Measurements from ENCODE around the gene RAP1B.
"Not testable (repeated sequence)": the region's sequence is repeated elsewhere in the genome, so short reads cannot be mapped to it uniquely, and the experiment has no call there.

The RAP1B gene

DNA sequence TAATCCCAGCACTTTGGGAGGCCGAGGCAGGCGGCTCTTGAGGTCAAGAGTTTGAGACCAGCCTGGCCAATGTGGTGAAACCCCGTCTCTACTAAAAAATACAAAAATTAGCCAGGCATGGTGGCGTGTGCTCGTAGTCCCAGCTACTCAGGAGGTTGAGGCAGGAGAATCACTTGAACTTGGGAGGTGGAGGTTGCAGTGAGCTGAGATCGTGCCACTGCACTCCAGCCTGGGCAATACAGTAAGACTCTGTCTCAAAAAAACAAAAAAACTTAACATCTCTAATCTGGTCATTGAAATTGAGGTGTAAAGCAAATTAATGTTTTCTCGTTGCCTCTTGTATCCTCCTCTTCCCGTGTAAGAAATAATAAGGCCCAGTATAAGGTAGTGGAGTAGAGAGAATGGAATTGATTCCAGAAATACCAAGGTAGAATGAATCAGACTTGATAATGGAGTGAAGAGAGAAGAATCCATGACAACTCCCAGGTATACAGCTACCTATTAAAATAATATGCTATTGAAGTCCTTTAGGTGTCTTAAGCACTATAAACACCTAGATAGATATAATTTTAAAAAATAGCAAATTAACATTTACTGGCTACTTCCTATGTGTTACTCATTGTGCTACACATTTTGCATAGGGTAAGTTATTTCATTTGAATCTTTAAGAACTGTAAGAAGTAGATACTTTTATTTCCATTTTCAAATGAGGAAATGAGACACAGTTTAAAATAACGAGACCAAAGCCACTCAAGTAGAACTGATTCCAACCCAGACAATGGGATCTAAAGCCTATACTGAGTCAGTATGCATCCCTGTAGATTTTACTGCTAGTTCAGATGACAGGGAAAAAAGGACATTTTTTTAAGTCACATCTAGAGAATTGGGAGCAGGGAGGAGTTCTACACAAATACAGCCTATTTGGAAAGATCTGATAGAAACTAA lies 23.2 kb downstream of the RAP1B start:
- Mint-ChIP-seq H3K9me3 (no peaks in the 10 kb centered on the region), H3K27me3 (no peaks in the 10 kb centered on the region), H3K4me3 (no peak overlapping the region), H3K4me1 (peaks cover 77% of the 10 kb centered on the region), H3K36me3 (peaks cover 44% of the 10 kb centered on the region), H3K27ac (peak overlapping the region; percentile 12)
- CTCF ChIA-PET, result no interaction called here
- DNase-seq, result no peak

DNA sequence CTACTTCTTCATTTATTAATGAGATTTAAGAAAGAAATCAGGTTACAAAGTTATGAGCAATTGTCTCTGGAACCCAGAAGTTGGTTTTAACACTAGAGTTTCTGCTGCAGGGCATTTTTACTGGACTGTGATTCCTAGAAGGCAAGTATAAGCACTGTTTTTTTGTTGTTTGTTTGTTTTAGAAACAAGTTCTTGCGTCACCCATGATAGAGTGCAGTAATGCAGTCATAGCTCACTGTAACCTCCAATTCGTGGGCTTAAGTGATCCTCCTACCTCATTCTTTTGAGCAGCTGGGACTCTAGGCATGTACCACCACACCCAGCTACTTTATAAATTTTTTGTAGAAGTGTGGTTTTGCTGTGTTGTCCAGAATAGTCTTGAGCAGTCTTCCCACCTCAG lies 25.6 kb downstream of the RAP1B start:
- H3K27ac Mint-ChIP-seq, result no peak overlapping the region
- DNase-seq, result no peak
- H3K4me1 Mint-ChIP-seq, result peaks cover 83% of the 10 kb centered on the region
- no peak overlapping the region for H3K4me3 Mint-ChIP-seq
- H3K9me3 Mint-ChIP-seq, result no peaks in the 10 kb centered on the region
- H3K27me3 Mint-ChIP-seq, result no peaks in the 10 kb centered on the region
- CTCF ChIA-PET, result no interaction called here
- H3K36me3 Mint-ChIP-seq, result peaks cover 31% of the 10 kb centered on the region

DNA sequence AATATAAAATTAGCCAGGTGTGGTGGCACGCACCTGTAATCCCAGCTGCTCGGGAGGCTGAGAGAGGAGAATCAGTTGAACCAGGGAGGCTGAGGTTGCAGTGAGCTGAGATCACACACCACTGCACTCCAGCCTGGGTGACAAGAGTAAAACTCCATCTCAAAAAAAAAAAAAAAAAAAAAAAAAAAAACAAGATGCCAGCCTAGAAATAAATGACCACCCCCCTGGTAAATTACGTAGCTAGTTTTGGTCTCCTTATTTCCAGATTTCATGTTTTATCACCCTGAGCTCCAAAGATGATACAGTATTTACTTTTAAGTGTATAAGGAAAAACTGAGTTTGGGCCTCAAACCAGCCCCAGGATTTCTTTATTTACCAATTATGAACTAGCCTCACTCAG lies 26.7 kb downstream of the RAP1B start:
- H3K36me3 Mint-ChIP-seq, result peaks cover 35% of the 10 kb centered on the region
- CTCF ChIA-PET, H3K4me3 Mint-ChIP-seq, H3K27me3 Mint-ChIP-seq, H3K9me3 Mint-ChIP-seq, DNase-seq, H3K27ac Mint-ChIP-seq: not testable (repeated sequence)
- peaks cover 87% of the 10 kb centered on the region for H3K4me1 Mint-ChIP-seq

DNA sequence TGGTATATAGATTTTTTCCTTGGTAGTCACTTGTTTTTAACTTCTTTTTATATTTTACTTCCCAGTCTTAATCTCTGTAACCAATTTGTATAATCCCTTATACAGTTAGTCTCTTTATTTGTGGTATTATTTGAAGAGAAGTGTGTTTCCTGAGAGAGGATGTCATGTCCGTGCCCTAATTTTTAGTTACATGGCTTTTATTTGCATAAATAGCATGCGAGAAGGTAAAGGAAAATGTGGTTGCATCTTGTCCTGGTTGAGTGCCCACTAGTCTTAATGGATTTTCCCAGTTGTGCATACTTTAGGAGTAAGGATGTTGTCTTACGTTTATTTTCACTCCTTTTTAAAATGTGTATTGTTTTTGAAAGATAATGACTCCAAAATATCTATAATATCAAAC lies 27.5 kb downstream of the RAP1B start:
- Mint-ChIP-seq H3K4me3 (no peak overlapping the region), H3K4me1 (peaks cover 87% of the 10 kb centered on the region), H3K27ac (no peak overlapping the region), H3K27me3 (no peaks in the 10 kb centered on the region), H3K36me3 (peaks cover 37% of the 10 kb centered on the region), H3K9me3 (no peaks in the 10 kb centered on the region)
- CTCF ChIA-PET, result no interaction called here
- no peak for DNase-seq

DNA sequence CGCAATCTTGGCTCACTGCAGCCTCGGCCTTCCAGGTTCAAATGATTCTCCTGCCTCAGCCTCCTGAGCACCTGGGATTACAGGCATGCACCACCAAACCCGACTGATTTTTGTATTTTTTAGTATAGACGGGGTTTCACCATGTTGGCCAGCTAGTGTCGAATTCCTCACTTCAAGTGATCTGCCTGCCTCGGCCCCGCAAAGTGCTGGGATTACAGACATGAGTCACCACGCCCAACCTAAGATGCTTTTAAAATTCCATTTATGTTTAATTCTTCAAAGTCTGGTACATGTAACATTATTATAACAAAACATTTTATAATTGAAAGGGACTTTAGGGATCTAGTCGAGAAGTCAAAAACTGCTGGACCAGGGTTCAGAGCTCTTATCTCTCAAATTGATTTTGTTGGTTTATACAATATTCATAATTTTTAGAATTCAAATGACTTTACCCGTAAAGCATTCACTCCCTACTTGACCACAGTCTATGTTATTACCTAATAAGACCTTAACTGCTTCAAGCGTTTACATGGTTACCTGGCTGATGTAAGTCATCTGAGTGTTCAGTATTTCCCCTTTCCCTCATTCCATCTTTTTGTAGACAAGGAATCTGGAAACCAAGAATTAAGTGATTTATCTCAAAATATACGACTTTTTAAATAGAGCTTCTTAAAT lies 28.2 kb downstream of the RAP1B start:
- peaks cover 82% of the 10 kb centered on the region for H3K4me1 Mint-ChIP-seq
- no peaks in the 10 kb centered on the region for H3K9me3 Mint-ChIP-seq
- no peak for DNase-seq
- no peak overlapping the region for H3K27ac Mint-ChIP-seq
- CTCF ChIA-PET, result no interaction called here
- no peaks in the 10 kb centered on the region for H3K27me3 Mint-ChIP-seq
- H3K4me3 Mint-ChIP-seq, result no peak overlapping the region
- peaks cover 35% of the 10 kb centered on the region for H3K36me3 Mint-ChIP-seq

DNA sequence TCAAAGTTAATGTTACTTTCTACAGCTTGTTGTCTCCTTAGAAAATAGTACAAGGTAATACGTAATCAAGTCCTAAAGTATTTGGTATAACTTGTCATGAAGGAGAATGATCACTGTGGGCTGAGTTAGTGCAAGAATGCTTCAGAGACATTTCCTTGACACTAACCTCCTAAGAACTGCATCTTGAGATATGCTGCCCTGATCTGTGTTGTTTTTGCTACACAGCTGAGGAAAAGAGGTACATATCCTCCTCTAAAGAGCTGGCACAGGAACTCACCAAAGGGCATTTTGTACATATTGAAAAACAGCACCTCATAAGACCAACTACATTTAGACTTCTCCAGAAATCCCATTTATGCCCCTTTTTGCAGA lies 28.7 kb downstream of the RAP1B start:
- H3K27me3 Mint-ChIP-seq, result no peaks in the 10 kb centered on the region
- CTCF ChIA-PET, result no interaction called here

DNA sequence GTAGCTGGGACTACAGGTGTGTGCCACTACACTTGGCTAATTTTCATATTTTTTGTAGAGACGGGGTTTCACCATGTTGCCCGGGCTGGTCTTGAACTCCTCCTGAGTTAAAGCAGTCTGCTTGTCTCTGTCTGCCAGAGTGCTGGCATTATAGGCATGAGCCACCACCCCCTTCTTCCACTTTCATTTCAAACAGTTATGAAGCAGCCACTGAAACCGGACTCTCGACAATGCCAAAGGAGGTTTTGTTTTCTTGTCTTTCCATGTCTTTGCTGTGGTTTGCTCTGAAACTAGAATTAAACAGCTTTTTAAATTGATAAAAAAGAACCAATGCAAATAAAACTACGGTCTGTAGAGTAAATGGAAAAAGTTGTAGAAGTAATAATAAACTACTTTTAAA lies 30.4 kb downstream of the RAP1B start:
- Mint-ChIP-seq H3K36me3 (peaks cover 35% of the 10 kb centered on the region), H3K27ac (peak overlapping the region; percentile 81), H3K9me3 (no peaks in the 10 kb centered on the region), H3K4me1 (peaks cover 81% of the 10 kb centered on the region), H3K4me3 (peak overlapping the region; percentile 37), H3K27me3 (no peaks in the 10 kb centered on the region)
- CTCF ChIA-PET, result no interaction called here
- peak; percentile 73 for DNase-seq

More for the DNA sequence above, 28.7 kb downstream of the RAP1B start:
- Mint-ChIP-seq H3K4me1 (peaks cover 82% of the 10 kb centered on the region), H3K27ac (peak overlapping the region; percentile 30), H3K9me3 (no peaks in the 10 kb centered on the region), H3K36me3 (peaks cover 35% of the 10 kb centered on the region), H3K4me3 (no peak overlapping the region)
- DNase-seq, result no peak

DNA sequence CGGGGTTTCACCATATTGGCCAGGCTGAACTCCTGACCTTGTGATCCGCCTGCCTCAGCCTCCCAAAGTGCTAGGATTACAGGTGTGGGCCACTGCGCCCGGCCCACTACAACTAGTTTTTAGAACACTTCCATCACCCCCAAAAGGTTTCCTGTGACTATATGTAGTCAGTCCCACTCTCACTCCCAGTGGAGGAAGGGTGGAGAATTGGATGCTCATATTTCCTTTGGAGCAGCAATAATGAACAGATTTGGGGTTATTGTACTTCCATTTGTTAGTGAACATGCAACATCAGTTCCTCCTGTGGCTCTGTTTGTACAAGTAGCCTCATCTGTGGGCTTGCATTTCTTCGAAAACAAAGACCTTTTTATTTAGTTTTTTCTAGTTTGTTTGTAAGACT lies 35.8 kb downstream of the RAP1B start:
- Mint-ChIP-seq H3K36me3 (peaks cover 53% of the 10 kb centered on the region), H3K9me3 (no peaks in the 10 kb centered on the region), H3K4me1 (peaks cover 54% of the 10 kb centered on the region), H3K4me3 (no peak overlapping the region), H3K27me3 (no peaks in the 10 kb centered on the region), H3K27ac (no peak overlapping the region)
- CTCF ChIA-PET, result no interaction called here
- no peak for DNase-seq

DNA sequence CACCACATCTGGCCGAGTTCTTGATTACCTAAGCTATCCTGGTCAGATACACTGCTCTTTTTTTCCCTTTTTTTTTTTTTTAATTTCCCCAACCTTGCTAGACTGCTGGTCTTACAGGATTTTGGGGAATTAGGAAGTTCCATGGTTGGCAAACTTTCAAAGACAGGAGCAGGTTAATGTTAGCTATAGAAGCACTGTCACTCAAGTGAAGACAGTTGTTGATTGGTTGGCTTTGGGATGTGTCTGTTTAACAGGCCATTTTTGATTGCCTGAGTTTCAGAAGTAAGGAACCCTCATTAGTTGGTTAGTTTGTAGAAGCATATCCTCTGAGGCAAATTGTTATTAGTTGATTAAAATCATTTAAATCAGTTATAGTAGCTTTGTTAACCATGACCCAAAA lies 36.8 kb downstream of the RAP1B start:
- H3K9me3 Mint-ChIP-seq, result no peaks in the 10 kb centered on the region
- CTCF ChIA-PET, result no interaction called here
- DNase-seq, result no peak
- H3K4me1 Mint-ChIP-seq, result peaks cover 43% of the 10 kb centered on the region
- no peaks in the 10 kb centered on the region for H3K27me3 Mint-ChIP-seq
- H3K27ac Mint-ChIP-seq, result no peak overlapping the region
- H3K4me3 Mint-ChIP-seq, result no peak overlapping the region
- H3K36me3 Mint-ChIP-seq, result peaks cover 50% of the 10 kb centered on the region

DNA sequence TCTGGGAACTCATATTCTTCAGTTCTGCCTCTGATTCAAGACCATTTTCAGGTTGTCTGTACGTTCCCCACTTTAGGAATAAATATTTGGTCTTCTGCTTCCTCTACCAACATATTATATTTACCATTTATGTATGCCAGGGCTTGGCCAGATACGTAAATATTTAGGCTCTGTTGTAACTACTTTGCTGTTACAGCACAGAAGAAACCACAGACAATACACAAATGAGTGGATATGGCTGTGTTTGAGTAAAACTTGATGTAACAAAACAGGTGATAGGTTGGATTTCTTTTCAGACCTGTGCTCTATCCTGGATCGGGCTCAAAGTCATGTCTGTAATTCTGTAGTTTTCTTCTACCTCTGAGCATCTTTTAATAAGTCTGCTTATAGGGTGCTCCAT lies 37.5 kb downstream of the RAP1B start:
- H3K36me3 Mint-ChIP-seq, result peaks cover 45% of the 10 kb centered on the region
- H3K9me3 Mint-ChIP-seq, result no peaks in the 10 kb centered on the region
- peak overlapping the region; percentile 14 for H3K27ac Mint-ChIP-seq
- no peaks in the 10 kb centered on the region for H3K27me3 Mint-ChIP-seq
- H3K4me1 Mint-ChIP-seq, result peaks cover 37% of the 10 kb centered on the region
- H3K4me3 Mint-ChIP-seq, result no peak overlapping the region
- DNase-seq, result no peak
- CTCF ChIA-PET, result no interaction called here

DNA sequence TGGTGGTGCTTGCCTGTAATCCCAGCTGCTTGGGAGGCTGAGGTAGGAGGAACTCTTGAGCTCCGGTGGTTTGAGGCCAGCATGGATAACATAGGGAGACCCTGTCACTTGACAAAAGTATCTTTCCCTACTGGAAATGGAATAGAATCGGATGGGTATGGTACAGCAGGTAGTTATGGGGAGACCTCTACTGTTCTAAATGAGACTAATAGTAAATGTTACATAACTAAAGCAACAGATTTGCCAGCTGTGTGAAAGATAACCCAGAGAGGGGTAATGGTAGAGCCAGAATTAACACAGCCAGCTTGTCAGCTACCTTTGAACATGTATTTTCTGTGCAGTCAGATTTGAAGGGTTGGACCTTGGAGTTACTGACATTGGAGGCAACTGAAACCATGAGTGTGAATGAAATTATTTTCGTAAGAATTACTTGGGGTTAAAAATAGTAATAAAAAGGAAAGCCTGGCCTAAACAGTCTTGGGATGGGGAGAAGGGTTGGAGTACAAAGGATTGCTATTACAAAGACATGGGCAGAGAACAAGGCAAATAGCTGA lies 54.4 kb downstream of the RAP1B start:
- H3K4me1 Mint-ChIP-seq, result peaks cover 21% of the 10 kb centered on the region
- H3K9me3 Mint-ChIP-seq, result no peaks in the 10 kb centered on the region
- H3K27ac Mint-ChIP-seq, result peak overlapping the region; percentile 12

DNA sequence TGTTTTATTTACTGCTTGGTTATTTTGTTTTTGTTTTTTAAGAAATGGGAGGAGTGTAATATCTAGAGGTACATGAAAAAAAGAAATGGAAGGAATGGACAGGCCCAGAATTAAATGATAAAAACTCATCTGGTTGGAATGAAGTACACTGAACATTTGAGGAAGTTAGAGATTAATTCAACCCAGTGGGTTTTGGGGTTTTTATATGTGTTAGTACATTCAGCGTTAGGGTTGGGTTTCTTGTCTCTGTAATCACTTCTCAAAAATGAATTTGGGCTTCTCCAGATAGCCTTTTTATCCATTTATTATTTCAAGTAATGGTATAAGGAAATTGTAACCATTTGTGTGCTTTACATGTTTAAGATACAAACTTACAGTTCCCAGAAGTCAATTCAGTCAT lies 56.6 kb downstream of the RAP1B start:
- H3K9me3 Mint-ChIP-seq, result no peaks in the 10 kb centered on the region
- H3K27me3 Mint-ChIP-seq, result no peaks in the 10 kb centered on the region
- H3K4me1 Mint-ChIP-seq, result peaks cover 33% of the 10 kb centered on the region
- no peak overlapping the region for H3K27ac Mint-ChIP-seq
- H3K4me3 Mint-ChIP-seq, result no peak overlapping the region
- no peak for DNase-seq
- CTCF ChIA-PET, result no interaction called here
- peaks cover 43% of the 10 kb centered on the region for H3K36me3 Mint-ChIP-seq

More for the DNA sequence above, 54.4 kb downstream of the RAP1B start:
- Mint-ChIP-seq H3K4me3 (no peak overlapping the region), H3K36me3 (peaks cover 47% of the 10 kb centered on the region), H3K27me3 (no peaks in the 10 kb centered on the region)
- no peak for DNase-seq
- CTCF ChIA-PET, result no interaction called here

DNA sequence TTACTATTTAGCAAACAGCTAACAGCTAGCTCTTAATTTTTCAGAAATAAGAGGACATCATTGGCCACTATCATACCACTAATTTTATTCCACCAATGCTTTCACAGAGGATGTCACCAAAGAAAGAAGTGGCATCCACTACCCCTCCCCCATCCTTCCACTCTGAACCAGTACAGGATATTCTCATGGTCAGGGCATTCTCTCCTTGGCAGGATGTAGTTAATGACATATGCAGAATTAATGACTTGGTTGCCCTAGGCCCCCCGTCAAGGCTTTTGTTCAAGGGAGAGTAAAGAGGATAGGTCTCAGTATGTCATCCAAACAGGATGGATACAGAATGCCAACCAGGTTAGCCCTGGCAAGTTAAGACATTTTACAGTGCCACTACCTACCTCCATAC lies 57.2 kb downstream of the RAP1B start:
- DNase-seq, result no peak
- Mint-ChIP-seq H3K4me3 (no peak overlapping the region), H3K4me1 (peaks cover 37% of the 10 kb centered on the region), H3K9me3 (no peaks in the 10 kb centered on the region), H3K36me3 (peaks cover 40% of the 10 kb centered on the region), H3K27ac (no peak overlapping the region), H3K27me3 (no peaks in the 10 kb centered on the region)
- CTCF ChIA-PET, result no interaction called here

DNA sequence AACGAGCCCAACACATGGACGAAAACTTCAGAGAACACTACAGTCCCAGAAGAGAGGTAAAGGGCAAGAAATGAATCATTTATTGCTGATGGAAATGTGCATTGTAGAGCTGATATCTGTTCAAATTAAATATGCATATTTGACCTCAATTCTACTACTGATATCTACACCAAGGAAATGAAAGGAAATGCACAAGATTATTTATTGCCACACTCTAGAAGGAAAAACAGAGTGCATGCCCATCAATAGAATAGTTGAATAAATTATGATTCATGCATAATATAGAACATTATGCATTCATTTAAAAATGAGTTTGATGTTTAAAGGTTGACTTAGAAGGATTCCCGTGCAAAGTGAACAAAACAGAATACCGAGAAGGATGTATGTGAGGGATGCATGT lies 60.5 kb downstream of the RAP1B start:
- peaks cover 24% of the 10 kb centered on the region for H3K36me3 Mint-ChIP-seq
- H3K4me3 Mint-ChIP-seq, result no peak overlapping the region
- DNase-seq, result no peak
- peak overlapping the region; percentile 33 for H3K27ac Mint-ChIP-seq
- peaks cover 67% of the 10 kb centered on the region for H3K4me1 Mint-ChIP-seq
- CTCF ChIA-PET, result no interaction called here
- H3K27me3 Mint-ChIP-seq, result no peaks in the 10 kb centered on the region
- no peaks in the 10 kb centered on the region for H3K9me3 Mint-ChIP-seq

DNA sequence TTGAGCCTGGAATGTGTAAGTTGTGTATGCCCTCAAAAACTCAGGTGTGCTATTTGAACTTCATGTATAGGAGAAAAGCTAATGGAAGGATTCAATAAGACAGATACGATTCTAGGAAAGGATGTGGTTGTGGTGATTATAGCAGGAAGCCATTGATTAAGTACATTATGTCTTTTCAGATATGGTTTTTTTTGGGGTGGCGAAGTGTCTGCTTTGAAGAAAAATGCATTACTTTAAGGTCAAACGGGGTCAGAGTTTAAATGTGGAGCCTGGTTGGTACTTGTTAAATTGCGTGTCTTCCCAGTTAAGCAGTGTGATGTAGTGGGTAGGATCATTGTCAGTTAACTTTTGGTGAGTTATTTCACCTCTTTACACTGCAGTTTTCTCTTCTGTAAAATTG lies 63.1 kb downstream of the RAP1B start:
- Mint-ChIP-seq H3K27me3 (no peaks in the 10 kb centered on the region), H3K27ac (peak overlapping the region; percentile 88), H3K4me3 (peak overlapping the region; percentile 56), H3K9me3 (no peaks in the 10 kb centered on the region), H3K36me3 (peaks cover 9% of the 10 kb centered on the region), H3K4me1 (peaks cover 57% of the 10 kb centered on the region)
- CTCF ChIA-PET, result no interaction called here
- peak; percentile 30 for DNase-seq
